ENCODE data around the gene NEAT1.
"Not testable (repeated sequence)": the region's sequence is repeated elsewhere in the genome, so short reads cannot be mapped to it uniquely, and the experiment has no call there.

GRCh38 chr11:65452259-65452658, 29.7 kb downstream of the NEAT1 start:
- not testable (repeated sequence) for TF ChIP-seq EZH2 (IDR thresholded peaks at IDR 0.05; ENCODE audit: insufficient read depth, poor library complexity, severe bottlenecking); EZH2phosphoT487 (IDR thresholded peaks at IDR 0.05; ENCODE audit: insufficient read depth, low read depth)
